K562 (cell line): ENCODE results near the gene DNASE1L1. TPM values are rescaled to one million over a fixed set of nuclear protein-coding genes. Genes with fewer than 3 reads are reported as not detected.
A peak's percentile ranks its signal among the peaks of the same experiment; 100 is the strongest.

ENCODE experiments used
- ARHGAP35 ChIP-seq: fragments of 450-650 bp; IDR thresholded peaks from 2 replicates; pipeline ENCODE4 v1.6.1; 2018; ENCODE audit not compliant: partially characterized antibody
- BHLHE40 ChIP-seq: IDR thresholded peaks from 2 replicates; pipeline ENCODE4 v1.6.1; 2011; ENCODE audit warnings: low read length, improper control_type of control experiment
- CAMTA2 ChIP-seq: fragments of 250-450 bp; sonication (Bioruptor Pico); conservative IDR thresholded peaks from 2 replicates; pipeline ENCODE4 v1.5.1; 2022
- CBX5 ChIP-seq: IDR thresholded peaks from 2 replicates; pipeline ENCODE4 v1.6.1; 2014; ENCODE audit warnings: low read depth, borderline replicate concordance
- CTBP1 ChIP-seq: fragments of 450-650 bp; IDR thresholded peaks from 2 replicates; pipeline ENCODE4 v1.6.1; 2016; ENCODE audit warnings: borderline replicate concordance
- EGR1 ChIP-seq: fragments of 450-650 bp; conservative IDR thresholded peaks from 2 replicates; pipeline ENCODE4 v1.6.1; 2017; ENCODE audit warnings: mild to moderate bottlenecking
- EP300 ChIP-seq: IDR thresholded peaks from 2 replicates; pipeline ENCODE4 v1.6.1; 2012; ENCODE audit warnings: low read length, improper control_type of control experiment
- HNRNPH1 ChIP-seq: fragments of 200-400 bp; formaldehyde crosslinking; optimal IDR thresholded peaks from 2 replicates; pipeline ENCODE3; 2017; ENCODE audit warnings: low read depth, mild to moderate bottlenecking, low read length, moderate library complexity
- HNRNPK ChIP-seq: fragments of 200-400 bp; formaldehyde crosslinking; IDR thresholded peaks from one replicate; pipeline ENCODE4 v1.6.1; 2018; ENCODE audit warnings: mild to moderate bottlenecking, low read depth, low read length; ENCODE audit not compliant: poor library complexity, severe bottlenecking
- L3MBTL2 ChIP-seq: fragments of 450-650 bp; IDR thresholded peaks from 2 replicates; pipeline ENCODE4 v1.6.1; 2016; ENCODE audit warnings: mild to moderate bottlenecking, moderate library complexity
- POLR2A ChIP-seq: fragments of 450-650 bp; conservative IDR thresholded peaks from 2 replicates; pipeline ENCODE4 v1.6.1; 2016
- POLR2H ChIP-seq: IDR thresholded peaks from 2 replicates; pipeline ENCODE4 v1.6.1; 2016; ENCODE audit warnings: missing genetic modification characterization, low read depth, mild to moderate bottlenecking, control low read depth, missing compliant biosample characterization, moderate library complexity
- RFX1 ChIP-seq: fragments of 450-650 bp; IDR thresholded peaks from 2 replicates; pipeline ENCODE4 v1.6.1; 2016; ENCODE audit warnings: mild to moderate bottlenecking, moderate library complexity
- SIN3A ChIP-seq, 2 experiments: fragments of 150-350 bp in 1 of 2; IDR thresholded peaks; 2 replicates each; pipeline ENCODE4 v1.6.1; 2011 to 2016; ENCODE audit warnings: borderline replicate concordance in 2 of 2, low read depth in 2 of 2, low read length in 2 of 2, mild to moderate bottlenecking in 2 of 2, moderate library complexity in 2 of 2; ENCODE audit not compliant: control insufficient read depth in 1 of 2
- SIX5 ChIP-seq, 2 experiments: IDR thresholded peaks; 2 replicates each; pipeline ENCODE4 v1.6.1; 2011; ENCODE audit warnings: low read length in 2 of 2, borderline replicate concordance in 1 of 2, low read depth in 1 of 2, mild to moderate bottlenecking in 1 of 2, moderate library complexity in 1 of 2; ENCODE audit not compliant: insufficient read depth in 1 of 2
- SREBF1 ChIP-seq: fragments of 150-350 bp; IDR thresholded peaks from 2 replicates; pipeline ENCODE4 v1.6.1; 2014; ENCODE audit warnings: antibody characterized with exemption, low read depth, low read length, borderline replicate concordance
- TBL1XR1 ChIP-seq, 2 experiments: IDR thresholded peaks; 2 replicates each; pipeline ENCODE4 v1.6.1; 2012; ENCODE audit warnings: improper control_type of control experiment in 2 of 2, low read length in 2 of 2, mild to moderate bottlenecking in 1 of 2
- TRIM24 ChIP-seq, 2 experiments: fragments of 450-650 bp; IDR thresholded peaks; 2 replicates each; pipeline ENCODE4 v1.6.1; 2016
- ZBTB49 ChIP-seq: sonication (generic); formaldehyde crosslinking; IDR thresholded peaks from 2 replicates; pipeline ENCODE4 v1.8.0; 2022; ENCODE audit warnings: missing genetic modification reagents, mild to moderate bottlenecking, borderline replicate concordance
- ZNF740 ChIP-seq, 3 experiments: fragments of 200-800 bp in 1 of 3; sonication (Bioruptor generic) in 1 of 3; sonication (generic) in 1 of 3; formaldehyde crosslinking in 1 of 3; IDR thresholded peaks; 2 replicates each; pipeline versions ENCODE4 v1.6.1 to v1.8.0; 2016 to 2022; ENCODE audit warnings: mild to moderate bottlenecking in 2 of 3, missing compliant biosample characterization in 2 of 3, missing genetic modification characterization in 2 of 3, missing genetic modification reagents in 1 of 3
- polyA plus RNA-seq, 8 experiments: library from polyadenylated mRNA; depleted of rRNA in 4 of 8; stranded (reverse) in 5 of 8; unstranded in 3 of 8; fragments of >200 nt; fragmentation: Nextera tagmentation in 2 of 8; fragmentation: Illumina TruSeq in 1 of 8; extraction: Ambion mirVana in 2 of 8; extraction: Trizol in 1 of 8; gene quantifications; 2 replicates each; pipeline versions ENCODE4 v1.2.1 to v1.2.3, GENCODE V29; 2011 to 2014; ENCODE audit warnings: inconsistent platforms in 1 of 8, missing spikeins in 1 of 8
- total RNA-seq, 7 experiments: library from RNA; depleted of rRNA in 6 of 7; stranded (reverse); fragments of >200 nt in 6 of 7; fragmentation: Illumina TruSeq in 2 of 7; extraction: Trizol in 2 of 7; gene quantifications; 2 replicates each; pipeline versions ENCODE4 v1.2.1 to v1.2.3, GENCODE V29; 2011 to 2021; ENCODE audit warnings: low replicate concordance in 1 of 7
- TF ChIP-seq, protein P1 (sequence below): fragments of 450-650 bp; IDR thresholded peaks from 2 replicates; pipeline ENCODE4 v1.6.1; 2017; ENCODE audit warnings: antibody characterized with exemption, mild to moderate bottlenecking

DNASE1L1 gene
- total and polyA plus RNA-seq, 9 of the 15 experiments (the other 6 are each of a cell fraction or from before 2014, with no cell fraction given) = 0.73 to 12.6 (median 7.9) TPM

DNA sequence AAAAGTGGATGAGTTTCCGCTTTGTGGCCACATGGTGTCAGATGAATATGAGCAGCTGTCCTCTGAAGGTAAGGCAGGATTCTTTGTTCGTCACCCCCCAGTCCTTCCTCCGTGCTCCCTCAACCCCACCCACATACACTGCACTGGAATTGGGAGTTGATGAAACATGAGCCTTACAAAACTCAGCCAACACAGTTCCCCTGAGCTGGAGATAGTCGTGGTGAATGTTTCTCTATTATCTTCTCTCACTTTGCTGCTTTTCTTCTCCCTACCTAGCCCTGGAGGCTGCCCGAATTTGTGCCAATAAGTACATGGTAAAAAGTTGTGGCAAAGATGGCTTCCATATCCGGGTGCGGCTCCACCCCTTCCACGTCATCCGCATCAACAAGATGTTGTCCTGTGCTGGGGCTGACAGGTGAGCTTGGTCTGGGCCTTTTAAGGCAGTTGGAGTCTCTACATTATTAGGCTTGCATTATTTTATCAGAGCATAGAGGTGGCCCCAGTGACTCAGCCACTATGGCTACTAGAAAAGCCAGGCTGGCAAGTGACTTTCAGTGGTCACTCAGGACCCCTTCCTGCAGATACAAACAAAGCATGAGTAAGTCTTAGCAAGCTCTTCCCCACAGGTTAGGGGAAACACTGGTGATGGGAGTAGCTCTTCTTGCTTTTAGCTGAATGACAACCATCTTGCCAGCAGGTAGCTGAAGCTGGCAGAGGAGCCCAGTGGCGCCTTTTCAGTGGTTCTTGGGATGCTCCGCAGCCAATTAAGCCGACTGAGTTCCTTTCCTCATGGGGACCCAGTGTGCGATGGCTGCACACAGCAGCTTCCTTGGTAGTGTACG lies 9.3 kb downstream of the DNASE1L1 start (continued):
- TF ChIP-seq SREBF1 (no peak), ZNF740 (CRISPR knock-in tag; IDR thresholded peaks at IDR 0.05) (no peak), ZNF740 (tag; IDR thresholded peaks at IDR 0.05) (no peak), CBX5 (no peak), CAMTA2 (CRISPR knock-in tag) (no peak), POLR2H (tag) (no peak; the same call in 1 of the 2 replicates), ZBTB49 (CRISPR knock-in tag) (no peak), L3MBTL2 (no peak), TBL1XR1 (IDR thresholded peaks at IDR 0.05; ENCODE audit: low read length in 2 of 2) (peak in 1 of 2 experiments; percentile 64; a peak in 1 of 4 replicates), SIN3A (IDR thresholded peaks at IDR 0.05; ENCODE audit: borderline replicate concordance in 2 of 2, control insufficient read depth in 1 of 2, low read depth in 2 of 2, low read length in 2 of 2) (0 out of 4 replicates have a peak, but pooled peaks have one; percentile 18 to 27), RFX1 (no peak), BHLHE40 (no peak), SIX5 (IDR thresholded peaks at IDR 0.05; ENCODE audit: borderline replicate concordance in 1 of 2, insufficient read depth in 1 of 2, low read depth in 1 of 2, low read length in 2 of 2) (no peak), EGR1 (no peak), CTBP1 (no peak), EP300 (no peak), ARHGAP35 (no peak), POLR2A (peak; percentile 50), HNRNPH1 (no peak), TRIM24 (IDR thresholded peaks at IDR 0.05) (no peak), HNRNPK (no peak)
- TF ChIP-seq, protein P1, sequence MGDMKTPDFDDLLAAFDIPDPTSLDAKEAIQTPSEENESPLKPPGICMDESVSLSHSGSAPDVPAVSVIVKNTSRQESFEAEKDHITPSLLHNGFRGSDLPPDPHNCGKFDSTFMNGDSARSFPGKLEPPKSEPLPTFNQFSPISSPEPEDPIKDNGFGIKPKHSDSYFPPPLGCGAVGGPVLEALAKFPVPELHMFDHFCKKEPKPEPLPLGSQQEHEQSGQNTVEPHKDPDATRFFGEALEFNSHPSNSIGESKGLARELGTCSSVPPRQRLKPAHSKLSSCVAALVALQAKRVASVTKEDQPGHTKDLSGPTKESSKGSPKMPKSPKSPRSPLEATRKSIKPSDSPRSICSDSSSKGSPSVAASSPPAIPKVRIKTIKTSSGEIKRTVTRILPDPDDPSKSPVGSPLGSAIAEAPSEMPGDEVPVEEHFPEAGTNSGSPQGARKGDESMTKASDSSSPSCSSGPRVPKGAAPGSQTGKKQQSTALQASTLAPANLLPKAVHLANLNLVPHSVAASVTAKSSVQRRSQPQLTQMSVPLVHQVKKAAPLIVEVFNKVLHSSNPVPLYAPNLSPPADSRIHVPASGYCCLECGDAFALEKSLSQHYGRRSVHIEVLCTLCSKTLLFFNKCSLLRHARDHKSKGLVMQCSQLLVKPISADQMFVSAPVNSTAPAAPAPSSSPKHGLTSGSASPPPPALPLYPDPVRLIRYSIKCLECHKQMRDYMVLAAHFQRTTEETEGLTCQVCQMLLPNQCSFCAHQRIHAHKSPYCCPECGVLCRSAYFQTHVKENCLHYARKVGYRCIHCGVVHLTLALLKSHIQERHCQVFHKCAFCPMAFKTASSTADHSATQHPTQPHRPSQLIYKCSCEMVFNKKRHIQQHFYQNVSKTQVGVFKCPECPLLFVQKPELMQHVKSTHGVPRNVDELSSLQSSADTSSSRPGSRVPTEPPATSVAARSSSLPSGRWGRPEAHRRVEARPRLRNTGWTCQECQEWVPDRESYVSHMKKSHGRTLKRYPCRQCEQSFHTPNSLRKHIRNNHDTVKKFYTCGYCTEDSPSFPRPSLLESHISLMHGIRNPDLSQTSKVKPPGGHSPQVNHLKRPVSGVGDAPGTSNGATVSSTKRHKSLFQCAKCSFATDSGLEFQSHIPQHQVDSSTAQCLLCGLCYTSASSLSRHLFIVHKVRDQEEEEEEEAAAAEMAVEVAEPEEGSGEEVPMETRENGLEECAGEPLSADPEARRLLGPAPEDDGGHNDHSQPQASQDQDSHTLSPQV = peak; percentile 45
